GM18909 (cell line): ENCODE measurements around the gene APBB2.

ENCODE experiments used
- ATAC-seq: cut with Tn5 transposase; IDR thresholded peaks from one replicate; pipeline ENCODE4 v1.9.1; 2021; ENCODE audit warnings: mild to moderate bottlenecking; ENCODE audit not compliant: unreplicated experiment, poor library complexity

The APBB2 gene

GRCh38 chr4:41110050-41110449, 104.3 kb downstream of the APBB2 start:
- ATAC-seq, result no peak

GRCh38 chr4:41108481-41108880, 105.9 kb downstream of the APBB2 start:
- ATAC-seq, result no peak

GRCh38 chr4:41106694-41107419, 107.5 kb downstream of the APBB2 start:
- no peak for ATAC-seq

GRCh38 chr4:41106081-41106480, 108.3 kb downstream of the APBB2 start:
- ATAC-seq, result no peak

- no peak for ATAC-seq
Measured at GRCh38 chr4:41104155-41104554, 110.2 kb downstream of the APBB2 start.

- ATAC-seq, result no peak
Measured at GRCh38 chr4:41103657-41104056, 110.7 kb downstream of the APBB2 start.

GRCh38 chr4:41102414-41103092, 111.8 kb downstream of the APBB2 start:
- ATAC-seq, result no peak

- ATAC-seq, result no peak
Measured at GRCh38 chr4:41098093-41099048, 116.0 kb downstream of the APBB2 start.

GRCh38 chr4:41095973-41096372, 118.4 kb downstream of the APBB2 start:
- no peak for ATAC-seq

GRCh38 chr4:41095192-41095872, 119.0 kb downstream of the APBB2 start:
- ATAC-seq, result no peak

- ATAC-seq, result no peak
Measured at GRCh38 chr4:41092128-41092527, 122.2 kb downstream of the APBB2 start.

- ATAC-seq, result no peak
Measured at GRCh38 chr4:41081847-41082246, 132.5 kb downstream of the APBB2 start.

- ATAC-seq, result no peak
Measured at GRCh38 chr4:41080976-41081375, 133.4 kb downstream of the APBB2 start.

- ATAC-seq, result no peak
Measured at GRCh38 chr4:41079881-41080560, 134.3 kb downstream of the APBB2 start.

GRCh38 chr4:41077628-41078027, 136.7 kb downstream of the APBB2 start:
- no peak for ATAC-seq

GRCh38 chr4:41076481-41076880, 137.9 kb downstream of the APBB2 start:
- ATAC-seq, result no peak

- ATAC-seq, result no peak
Measured at GRCh38 chr4:41074215-41074614, 140.1 kb downstream of the APBB2 start.

GRCh38 chr4:41072021-41072777, 142.1 kb downstream of the APBB2 start:
- no peak for ATAC-seq
